Cerebellar nuclear complex (tissue), 1 donor: ENCODE data around the gene KCNMA1.
"Not testable (repeated sequence)": the region's sequence is repeated elsewhere in the genome, so short reads cannot be mapped to it uniquely, and the experiment has no call there.

Experiments used
- DNase-seq, 2 experiments: peaks; one replicate each; lab custom pipeline; 2025; lab: John Stamatoyannopoulos, UW

The KCNMA1 gene

DNA sequence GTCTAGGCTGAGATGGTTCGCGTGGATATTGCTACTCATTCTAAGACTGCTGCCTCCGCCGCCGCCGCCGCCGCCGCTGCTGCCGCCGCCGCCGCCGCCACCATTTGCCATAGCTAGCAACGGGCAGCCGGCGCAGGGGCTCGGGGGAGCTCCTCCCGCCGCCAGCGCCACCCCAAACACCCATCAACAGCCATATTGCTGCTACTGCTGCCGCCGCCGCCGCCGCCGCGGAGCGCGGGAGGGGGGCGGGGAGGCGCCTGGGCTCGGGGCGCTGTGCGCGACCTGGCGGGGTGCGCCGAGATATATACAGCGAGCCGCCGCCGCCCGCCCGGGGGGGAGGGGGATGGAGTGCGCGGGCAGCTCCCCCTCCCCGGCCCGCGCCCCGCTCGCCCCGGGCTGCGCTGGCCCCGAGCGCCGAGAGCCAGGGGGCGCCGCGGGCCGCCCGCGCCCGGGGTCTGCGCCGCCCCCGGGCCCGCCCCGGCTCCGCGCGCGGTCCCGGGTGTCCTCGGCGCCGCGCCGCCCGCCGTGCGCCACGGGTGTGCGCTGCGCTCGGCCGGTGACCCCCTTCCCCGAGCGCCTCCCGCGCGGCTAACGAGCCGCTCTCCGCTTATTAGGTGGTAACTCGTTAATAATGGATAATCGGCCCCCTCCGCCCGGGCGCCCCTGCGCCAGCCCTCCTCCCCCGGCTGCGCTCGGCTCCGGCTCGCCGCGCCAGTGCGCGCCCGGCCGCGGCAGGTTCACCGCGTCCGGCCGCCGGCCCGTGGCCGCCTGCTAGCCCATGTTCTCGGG is at the start of gene KCNMA1:
Gene KCNMA1 (minus strand): TSS at position 277 of the 789 bp plus-strand sequence.
- no peak for DNase-seq

DNA sequence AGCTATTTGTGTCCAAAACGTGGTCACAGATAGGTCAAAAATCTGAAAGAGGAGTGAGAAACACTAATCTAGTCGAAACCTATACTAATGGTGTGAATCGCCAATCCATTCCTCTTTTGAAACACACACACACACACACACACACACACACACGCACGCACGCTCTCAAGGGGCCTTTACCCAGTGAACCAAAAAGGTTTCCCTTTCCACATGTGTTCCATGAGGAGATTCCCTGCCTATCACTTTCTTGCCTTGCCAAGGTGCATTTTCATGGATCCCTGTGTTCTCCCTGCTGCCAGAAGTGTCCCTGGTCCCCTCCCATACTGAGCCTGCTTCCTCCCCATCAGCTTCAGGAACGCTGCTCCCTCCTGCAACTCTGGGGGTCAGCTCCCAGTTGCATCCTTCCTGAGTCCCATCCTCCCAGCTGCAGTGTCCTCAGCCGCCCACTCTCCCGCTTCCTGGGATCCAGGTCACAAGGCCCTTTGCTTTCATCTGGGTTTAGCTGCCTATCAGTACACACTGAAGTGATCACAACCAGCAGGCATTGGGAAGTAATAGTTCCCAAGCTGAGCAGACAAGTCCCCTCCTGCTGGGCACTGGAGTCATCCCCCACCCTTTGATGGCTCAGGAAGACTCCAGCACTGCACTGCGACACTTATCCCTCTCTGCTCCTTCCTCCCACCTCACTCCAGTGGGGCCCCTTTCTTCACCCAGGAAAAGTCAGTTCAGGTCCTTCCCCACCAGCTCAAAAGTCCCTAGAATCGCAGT is 49.2 kb upstream of the KCNMA1 start:
- DNase-seq, result no peak

GRCh38 chr10:77686096-77686495 is 48.5 kb upstream of the KCNMA1 start:
- DNase-seq, result no peak

GRCh38 chr10:77685432-77685831 is 47.8 kb upstream of the KCNMA1 start:
- DNase-seq, result no peak

DNA sequence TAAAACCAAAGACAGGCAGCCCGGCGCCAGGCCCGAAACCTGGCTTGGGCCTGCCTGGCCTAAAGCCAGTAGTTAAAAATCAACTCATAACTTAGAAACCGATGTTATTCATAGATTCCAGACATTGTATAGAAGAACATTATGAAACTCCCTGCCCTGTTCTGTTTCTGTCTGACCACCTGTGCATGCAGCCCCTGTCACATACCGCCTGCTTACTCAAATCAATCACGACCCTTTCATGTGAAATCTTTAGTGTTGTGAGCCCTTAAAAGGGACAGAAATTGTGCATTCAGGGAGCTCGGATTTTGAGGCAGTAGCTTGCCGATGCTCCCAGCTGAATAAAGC is 45.5 kb upstream of the KCNMA1 start:
- DNase-seq, result not testable (repeated sequence)

- DNase-seq, result no peak
Measured at GRCh38 chr10:77682393-77683087, 44.9 kb upstream of the KCNMA1 start.

- no peak for DNase-seq
Measured at GRCh38 chr10:77681839-77682238, 44.2 kb upstream of the KCNMA1 start.

DNA sequence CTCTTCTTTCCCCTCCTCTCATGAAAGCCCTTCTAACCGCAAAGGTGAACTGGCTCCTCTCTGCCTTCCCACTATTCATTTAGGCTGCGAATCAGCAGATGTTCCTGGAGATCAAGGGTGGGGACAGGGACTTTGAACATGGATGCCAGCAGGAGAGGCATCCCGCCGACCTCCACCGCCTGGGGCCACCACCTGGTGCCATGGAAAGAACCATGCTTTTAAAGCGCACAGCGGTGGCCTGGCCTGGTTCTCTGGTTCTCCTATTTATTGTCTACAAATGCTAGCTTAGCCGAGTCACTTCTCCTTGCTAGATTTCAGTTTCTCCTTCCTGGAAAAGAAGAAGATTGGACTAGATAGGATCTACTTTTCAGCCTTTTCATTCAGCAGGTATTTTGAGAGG is 43.2 kb upstream of the KCNMA1 start:
- no peak for DNase-seq

DNA sequence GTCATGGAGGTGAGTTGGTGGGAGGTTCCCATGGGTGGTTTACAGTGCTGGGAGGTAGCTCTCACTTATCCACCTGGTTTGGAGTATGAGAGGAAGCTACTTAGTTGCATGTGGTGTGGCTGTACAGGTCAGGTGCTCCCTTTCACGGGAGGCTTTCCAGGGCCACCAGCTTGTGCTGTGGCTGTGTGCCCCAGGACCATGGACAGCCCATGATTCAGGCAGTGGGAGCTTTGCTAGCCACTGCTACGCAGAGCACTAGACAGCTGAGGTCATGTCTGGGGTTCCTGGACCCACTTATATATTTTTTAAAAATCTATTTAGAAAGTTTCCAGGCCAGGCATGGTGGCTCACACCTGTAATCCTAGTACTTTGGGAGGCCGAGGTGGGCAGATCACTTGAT is 42.5 kb upstream of the KCNMA1 start:
- no peak for DNase-seq

- no peak for DNase-seq
Measured at GRCh38 chr10:77679217-77679616, 41.6 kb upstream of the KCNMA1 start.

DNA sequence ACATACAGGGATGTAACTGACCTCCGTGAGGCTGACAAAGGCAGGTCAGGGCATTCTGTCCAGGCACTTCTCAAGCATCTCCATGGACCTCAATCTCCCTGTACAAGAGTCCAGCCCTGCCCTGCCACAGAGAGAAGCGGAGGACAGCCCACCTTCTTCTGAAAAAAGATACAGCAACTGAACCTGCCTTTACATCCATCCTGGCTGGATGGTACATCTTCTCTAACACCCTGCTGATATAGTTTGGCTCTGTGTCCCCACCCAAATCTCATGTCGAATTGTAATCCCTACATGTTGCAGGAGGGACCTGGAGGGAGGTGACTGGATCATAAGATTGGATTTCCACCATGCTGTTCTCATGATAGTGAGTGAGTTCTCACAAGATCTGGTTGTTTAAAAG is 40.5 kb upstream of the KCNMA1 start:
- DNase-seq, result no peak

- DNase-seq, result no peak
Measured at GRCh38 chr10:77675347-77675746, 37.7 kb upstream of the KCNMA1 start.

- DNase-seq, result no peak
Measured at GRCh38 chr10:77673515-77674140, 36.0 kb upstream of the KCNMA1 start.

- no peak for DNase-seq
Measured at GRCh38 chr10:77673101-77673500, 35.5 kb upstream of the KCNMA1 start.

DNA sequence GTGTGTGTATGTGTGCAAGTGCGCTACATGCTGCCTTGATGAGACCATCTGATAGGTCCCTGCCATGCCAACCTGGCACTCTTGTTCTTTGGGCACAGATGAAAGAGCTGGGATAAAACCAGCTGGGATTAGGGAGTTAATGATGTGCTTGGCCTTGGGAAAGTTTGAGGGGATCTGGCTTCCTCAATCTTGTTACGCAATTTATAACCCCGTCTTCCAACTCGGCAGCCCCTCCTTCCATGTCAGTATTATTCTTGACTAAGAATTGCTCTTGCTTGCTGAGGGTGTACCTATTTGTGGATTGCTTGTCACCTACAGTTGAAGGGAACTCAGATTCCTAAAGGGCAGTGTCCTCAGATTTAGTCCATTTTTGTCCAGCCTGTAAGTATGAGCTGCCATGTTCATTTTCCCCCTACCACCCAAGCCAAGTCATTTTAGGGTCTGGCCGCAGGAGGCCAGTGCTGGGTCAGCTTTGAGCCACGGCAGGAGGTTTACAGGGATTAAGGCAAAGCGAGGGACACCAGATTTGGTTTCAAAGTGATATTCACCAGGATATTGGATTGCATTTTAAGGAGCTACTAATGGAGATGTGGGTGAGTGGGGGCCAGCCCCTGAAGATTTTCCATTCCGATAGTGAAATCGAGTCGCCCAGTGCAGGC is 34.1 kb upstream of the KCNMA1 start:
- DNase-seq, result no peak

DNA sequence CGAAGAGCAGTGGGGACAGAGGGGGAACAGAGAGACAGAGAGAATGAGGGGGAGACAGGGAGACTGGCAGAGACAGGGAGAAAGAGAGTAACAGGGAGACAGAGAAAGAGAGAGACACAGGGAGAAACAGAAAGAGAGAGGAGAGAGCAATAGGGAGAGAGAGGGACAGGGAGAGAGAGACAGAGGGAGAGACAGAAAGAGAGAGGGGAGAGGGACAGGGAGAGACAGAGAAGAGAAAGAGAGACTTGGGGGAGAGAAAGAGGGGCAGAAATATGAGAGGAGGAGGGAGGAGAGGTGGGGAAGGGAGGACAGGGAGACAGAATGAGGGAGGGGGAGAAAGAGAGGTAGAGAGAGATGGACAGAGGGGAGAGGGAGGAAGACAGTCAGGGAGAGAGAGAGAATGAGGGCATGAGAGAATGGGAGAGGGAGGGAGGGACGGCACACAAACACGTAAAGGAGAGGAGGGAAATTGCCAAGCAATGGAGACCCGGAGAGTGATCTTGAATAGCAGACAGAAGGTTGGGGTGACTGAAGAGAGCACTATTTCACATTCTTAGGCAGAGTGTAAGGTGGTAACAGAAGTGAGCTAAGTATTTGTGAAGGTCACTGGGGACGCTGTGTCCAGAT is 33.3 kb upstream of the KCNMA1 start:
- no peak for DNase-seq

GRCh38 chr10:77669892-77670291 is 32.3 kb upstream of the KCNMA1 start:
- no peak for DNase-seq

- DNase-seq, result no peak
Measured at GRCh38 chr10:77667426-77668324, 30.1 kb upstream of the KCNMA1 start.

DNA sequence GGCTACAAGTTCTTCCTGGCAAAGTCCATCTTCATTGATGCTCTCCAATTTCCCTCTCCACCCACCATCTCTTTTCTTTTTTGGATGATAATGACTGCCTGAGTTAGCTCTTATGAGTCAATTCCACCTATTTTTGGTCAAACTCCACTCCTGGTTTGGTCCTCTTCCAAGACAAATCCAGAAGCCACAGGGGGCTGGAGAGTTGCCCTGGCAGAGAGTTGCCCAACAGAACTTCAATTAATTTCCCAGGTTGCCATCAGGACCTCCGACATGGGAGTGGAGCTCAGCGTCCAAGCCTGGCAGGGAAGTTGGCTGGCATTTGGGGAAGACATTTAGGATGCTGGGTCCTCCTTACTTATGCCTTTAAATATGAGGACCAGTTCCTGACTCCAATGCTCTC is 29.2 kb upstream of the KCNMA1 start:
- DNase-seq, result no peak

GRCh38 chr10:77664696-77665095 is 27.1 kb upstream of the KCNMA1 start:
- no peak for DNase-seq
